ENCODE measurements around the gene MIER1.
"Not testable (repeated sequence)": the region's sequence is repeated elsewhere in the genome, so short reads cannot be mapped to it uniquely, and the experiment has no call there.

MIER1 gene

DNA sequence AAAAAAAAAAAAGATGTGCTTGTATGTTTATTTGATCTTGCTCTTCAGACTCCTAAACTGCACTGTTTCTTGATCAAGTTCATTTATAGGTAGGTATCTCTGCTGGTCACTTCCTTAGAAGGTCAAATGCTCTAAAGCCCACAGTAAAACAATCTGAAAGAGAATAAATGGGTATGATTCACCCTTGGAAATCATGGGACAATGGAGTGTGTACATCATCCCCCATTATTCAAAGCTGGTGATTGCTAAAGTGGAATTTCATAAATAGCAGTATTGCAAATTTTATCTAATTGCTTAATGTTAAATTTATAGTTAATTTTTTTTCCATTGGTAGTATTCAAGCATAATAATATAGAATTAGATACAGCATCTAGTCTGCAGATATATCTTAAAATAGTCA is 53.4 kb downstream of the MIER1 start:
- Histone ChIP-seq H3K27ac (ENCODE audit: insufficient read depth in 1 of 2, low read depth in 1 of 2, low read length in 2 of 2, poor library complexity in 1 of 2, severe bottlenecking in 2 of 2) (no peak overlapping the region), H3K36me3 (ENCODE audit: control insufficient read depth in 4 of 4, insufficient read depth in 4 of 4, low read length in 3 of 4) (peaks cover 17 to 74% (median 38%) of the 10 kb centered on the region in 4 experiments), H3K4me1 (ENCODE audit: control extremely low read depth in 1 of 4, control insufficient read depth in 4 of 4, insufficient read depth in 4 of 4, low read length in 3 of 4) (peaks cover 0 to 11% (median 2%) of the 10 kb centered on the region in 4 experiments), H3K27me3 (replicated peaks in 2 of 5; ENCODE audit: control insufficient read depth in 4 of 5, insufficient read depth in 5 of 5, low read length in 4 of 5) (no peaks in the 10 kb centered on the region), H3K4me3 (ENCODE audit: control insufficient read depth in 1 of 7, extremely low read depth in 1 of 7, insufficient read depth in 4 of 7, low read depth in 2 of 7, low read length in 6 of 7) (no peak overlapping the region), H3K9me3 (ENCODE audit: control extremely low read depth in 1 of 5, control insufficient read depth in 4 of 5, insufficient read depth in 2 of 5, low read depth in 1 of 5, low read length in 4 of 5) (no peaks in the 10 kb centered on the region)
- POLR2A ChIA-PET, result no interaction called here
- DNase-seq, result no peak
- CTCF ChIA-PET, result interaction anchor here (1.0 to 1.2 kb wide), 2 partner anchors 18 to 19 kb away, joined by 3 read pairs; no protein-coding TSS in a partner anchor

DNA sequence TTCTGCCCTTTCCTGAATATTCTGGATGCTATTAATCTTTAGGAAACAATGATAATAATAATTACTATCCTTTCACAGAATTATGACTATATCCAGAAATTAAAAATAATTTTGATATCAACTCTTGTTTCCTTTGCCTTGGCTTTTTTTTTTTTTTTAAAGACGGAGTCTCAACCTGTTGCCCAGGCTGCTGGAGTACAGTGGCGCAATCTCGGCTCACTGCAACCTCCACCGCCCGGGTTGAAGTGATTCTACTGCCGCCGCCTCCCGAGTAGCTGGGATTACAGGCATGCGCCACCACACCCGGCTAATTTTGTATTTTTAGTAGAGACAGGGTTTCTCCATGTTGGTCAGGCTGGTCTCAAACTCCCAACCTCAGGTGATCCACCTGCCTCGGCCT is 54.8 kb downstream of the MIER1 start:
- POLR2A ChIA-PET; H3K27ac ChIP-seq (ENCODE audit: insufficient read depth in 1 of 2, low read depth in 1 of 2, low read length in 2 of 2, poor library complexity in 1 of 2, severe bottlenecking in 2 of 2): not testable (repeated sequence)
- CTCF ChIA-PET, result interaction anchor here (1.2 kb wide), 1 partner anchor 18 kb away, joined by 3 read pairs; no protein-coding TSS in a partner anchor

DNA sequence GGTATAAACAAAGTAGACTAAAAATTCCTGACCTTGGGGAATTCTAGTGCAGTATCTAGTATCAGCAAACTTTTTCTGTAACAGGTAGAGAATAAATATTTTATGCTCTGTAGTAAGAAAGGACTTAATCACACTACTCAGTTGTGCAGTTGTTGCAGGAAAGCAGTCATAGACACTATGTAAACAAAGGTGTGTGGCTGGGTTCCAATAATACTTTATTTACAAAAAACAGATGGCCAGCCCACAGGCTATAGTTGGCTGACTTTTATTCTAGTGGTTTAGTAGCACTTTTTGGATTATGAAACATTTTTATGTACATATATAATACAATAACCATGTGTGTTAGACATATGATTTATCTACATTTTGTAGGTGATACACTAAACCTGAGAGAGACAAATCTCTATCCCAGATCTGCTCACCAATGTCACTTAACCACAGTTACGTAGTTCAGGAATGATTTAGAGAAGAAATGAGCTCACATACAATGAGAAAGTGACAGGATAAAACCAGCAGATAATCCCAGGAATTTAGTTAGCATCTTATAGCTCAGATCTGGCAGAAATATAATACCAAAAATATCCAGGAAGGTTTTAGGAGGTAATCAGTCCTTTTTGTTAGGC is 56.1 kb downstream of the MIER1 start:
- ChIA-PET POLR2A (interaction anchor here (0.6 to 1.2 kb wide), 2 partner anchors 9 kb away, joined by 3 read pairs; no protein-coding TSS in a partner anchor), CTCF (interaction anchor here (0.7 to 2.7 kb wide), 6 partner anchors 10 to 167 kb away, joined by 3 to 10 read pairs (median 4); no protein-coding TSS in a partner anchor)
- Histone ChIP-seq H3K9me3 (ENCODE audit: control extremely low read depth in 1 of 5, control insufficient read depth in 4 of 5, insufficient read depth in 2 of 5, low read depth in 1 of 5, low read length in 4 of 5) (no peaks in the 10 kb centered on the region), H3K36me3 (ENCODE audit: control insufficient read depth in 4 of 4, insufficient read depth in 4 of 4, low read length in 3 of 4) (peaks cover 20 to 70% (median 40%) of the 10 kb centered on the region in 4 experiments), H3K27ac (ENCODE audit: insufficient read depth in 1 of 2, low read depth in 1 of 2, low read length in 2 of 2, poor library complexity in 1 of 2, severe bottlenecking in 2 of 2) (peak overlapping the region; percentile 68 to 88), H3K4me3 (ENCODE audit: control insufficient read depth in 1 of 7, extremely low read depth in 1 of 7, insufficient read depth in 4 of 7, low read depth in 2 of 7, low read length in 6 of 7) (peak overlapping the region in 5 of 7 experiments; percentile 22 to 75 (median 66)), H3K4me1 (ENCODE audit: control extremely low read depth in 1 of 4, control insufficient read depth in 4 of 4, insufficient read depth in 4 of 4, low read length in 3 of 4) (peaks cover 0 to 11% (median 2%) of the 10 kb centered on the region in 4 experiments), H3K27me3 (replicated peaks in 2 of 5; ENCODE audit: control insufficient read depth in 4 of 5, insufficient read depth in 5 of 5, low read length in 4 of 5) (no peaks in the 10 kb centered on the region)
- WGBS (ENCODE audit: insufficient coverage), result no CpG with 5 or more reads among the region's 1 CpG
- DNase-seq, result peak in 2 of 3 donors; percentile 7 to 14

More for the DNA sequence above, 54.8 kb downstream of the MIER1 start:
- not testable (repeated sequence) for H3K27me3 ChIP-seq (replicated peaks in 2 of 5; ENCODE audit: control insufficient read depth in 4 of 5, insufficient read depth in 5 of 5, low read length in 4 of 5); H3K9me3 ChIP-seq (ENCODE audit: control extremely low read depth in 1 of 5, control insufficient read depth in 4 of 5, insufficient read depth in 2 of 5, low read depth in 1 of 5, low read length in 4 of 5); DNase-seq; H3K4me3 ChIP-seq (ENCODE audit: control insufficient read depth in 1 of 7, extremely low read depth in 1 of 7, insufficient read depth in 4 of 7, low read depth in 2 of 7, low read length in 6 of 7)
- peaks cover 17 to 79% (median 44%) of the 10 kb centered on the region in 4 experiments for H3K36me3 ChIP-seq (ENCODE audit: control insufficient read depth in 4 of 4, insufficient read depth in 4 of 4, low read length in 3 of 4)
- WGBS (ENCODE audit: insufficient coverage), result 100% methylated on average over 5 of the region's 11 CpGs
- peaks cover 0 to 11% (median 2%) of the 10 kb centered on the region in 4 experiments for H3K4me1 ChIP-seq (ENCODE audit: control extremely low read depth in 1 of 4, control insufficient read depth in 4 of 4, insufficient read depth in 4 of 4, low read length in 3 of 4)

DNA sequence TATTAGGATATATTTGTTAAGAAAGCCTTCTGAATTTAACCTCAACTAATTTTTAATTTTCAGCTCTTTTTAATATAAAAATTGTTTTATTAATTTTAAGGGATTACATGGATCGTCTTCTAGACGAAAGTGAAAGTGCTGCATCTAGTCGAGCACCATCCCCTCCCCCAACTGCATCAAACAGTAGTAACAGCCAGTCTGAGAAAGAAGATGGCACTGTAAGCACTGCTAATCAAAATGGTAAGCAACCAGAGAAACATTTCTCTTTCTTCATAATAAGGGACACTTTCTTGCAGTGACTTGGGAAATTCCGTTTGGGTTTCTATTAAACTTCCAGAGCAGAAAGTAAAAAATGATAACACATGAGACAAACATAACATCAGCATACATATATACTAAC is 56.9 kb downstream of the MIER1 start:
- POLR2A ChIA-PET, result interaction anchor here (0.6 to 1.2 kb wide), 2 partner anchors 8 to 10 kb away, joined by 3 read pairs; no protein-coding TSS in a partner anchor
- Histone ChIP-seq H3K36me3 (ENCODE audit: control insufficient read depth in 4 of 4, insufficient read depth in 4 of 4, low read length in 3 of 4) (peaks cover 22 to 70% (median 40%) of the 10 kb centered on the region in 4 experiments), H3K27me3 (replicated peaks in 2 of 5; ENCODE audit: control insufficient read depth in 4 of 5, insufficient read depth in 5 of 5, low read length in 4 of 5) (no peaks in the 10 kb centered on the region), H3K27ac (ENCODE audit: insufficient read depth in 1 of 2, low read depth in 1 of 2, low read length in 2 of 2, poor library complexity in 1 of 2, severe bottlenecking in 2 of 2) (peak overlapping the region; percentile 68 to 88), H3K9me3 (ENCODE audit: control extremely low read depth in 1 of 5, control insufficient read depth in 4 of 5, insufficient read depth in 2 of 5, low read depth in 1 of 5, low read length in 4 of 5) (no peaks in the 10 kb centered on the region), H3K4me3 (ENCODE audit: control insufficient read depth in 1 of 7, extremely low read depth in 1 of 7, insufficient read depth in 4 of 7, low read depth in 2 of 7, low read length in 6 of 7) (peak overlapping the region in 4 of 7 experiments; percentile 47 to 75 (median 68)), H3K4me1 (ENCODE audit: control extremely low read depth in 1 of 4, control insufficient read depth in 4 of 4, insufficient read depth in 4 of 4, low read length in 3 of 4) (peaks cover 0 to 11% (median 2%) of the 10 kb centered on the region in 4 experiments)
- 20% methylated on average over 1 of the region's 4 CpGs for WGBS (ENCODE audit: insufficient coverage)
- DNase-seq, result peak; percentile 63 to 87 (median 85)
- CTCF ChIA-PET, result interaction anchor here (0.7 to 2.7 kb wide), 6 partner anchors 9 to 166 kb away, joined by 3 to 10 read pairs (median 4); no protein-coding TSS in a partner anchor

DNA sequence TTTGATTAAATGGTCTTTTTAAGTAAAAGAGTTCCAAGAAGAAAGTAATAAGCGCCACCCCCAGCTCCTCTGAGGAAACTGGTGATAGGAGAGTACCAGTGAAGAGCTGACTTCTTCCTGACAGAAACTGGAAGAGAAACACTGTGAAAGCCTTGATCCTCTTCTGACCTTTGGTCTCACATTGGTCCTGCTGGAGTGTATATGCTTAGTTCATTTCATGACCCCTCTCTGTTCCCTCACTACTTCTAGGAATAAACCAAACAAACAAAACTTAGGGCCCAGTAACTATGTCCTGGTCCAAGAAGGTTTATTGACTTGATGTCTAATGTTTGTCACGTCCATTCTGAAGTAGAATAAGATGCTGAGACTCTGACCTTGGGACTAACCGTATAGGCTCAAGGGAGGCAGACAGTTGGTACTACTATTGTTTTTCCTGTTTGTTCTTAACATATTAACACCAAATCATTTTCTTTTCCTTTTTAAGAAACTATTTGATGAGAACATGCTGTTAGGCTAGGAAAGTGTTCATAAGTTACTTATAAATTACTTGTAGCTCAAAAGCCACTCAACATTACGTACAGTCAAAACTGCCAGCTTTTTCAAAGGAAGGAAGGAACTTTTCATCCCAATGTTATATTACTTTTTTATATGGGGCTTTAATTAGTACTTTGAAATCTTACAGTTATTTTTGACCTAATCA is 57.9 kb downstream of the MIER1 start:
- no peaks in the 10 kb centered on the region for H3K9me3 ChIP-seq (ENCODE audit: control extremely low read depth in 1 of 5, control insufficient read depth in 4 of 5, insufficient read depth in 2 of 5, low read depth in 1 of 5, low read length in 4 of 5)
- H3K27ac ChIP-seq (ENCODE audit: insufficient read depth in 1 of 2, low read depth in 1 of 2, low read length in 2 of 2, poor library complexity in 1 of 2, severe bottlenecking in 2 of 2), result no peak overlapping the region
- H3K36me3 ChIP-seq (ENCODE audit: control insufficient read depth in 4 of 4, insufficient read depth in 4 of 4, low read length in 3 of 4), result peaks cover 17 to 68% (median 38%) of the 10 kb centered on the region in 4 experiments
- no peak overlapping the region for H3K4me3 ChIP-seq (ENCODE audit: control insufficient read depth in 1 of 7, extremely low read depth in 1 of 7, insufficient read depth in 4 of 7, low read depth in 2 of 7, low read length in 6 of 7)
- no peak for DNase-seq
- H3K4me1 ChIP-seq (ENCODE audit: control extremely low read depth in 1 of 4, control insufficient read depth in 4 of 4, insufficient read depth in 4 of 4, low read length in 3 of 4), result peaks cover 0 to 11% (median 2%) of the 10 kb centered on the region in 4 experiments
- no CpG with 5 or more reads among the region's 4 CpGs for WGBS (ENCODE audit: insufficient coverage)
- H3K27me3 ChIP-seq (replicated peaks in 2 of 5; ENCODE audit: control insufficient read depth in 4 of 5, insufficient read depth in 5 of 5, low read length in 4 of 5), result no peaks in the 10 kb centered on the region
- POLR2A ChIA-PET, result no interaction called here
- CTCF ChIA-PET, result interaction anchor here (0.7 to 2.7 kb wide), 2 partner anchors 13 to 29 kb away, joined by 3 to 10 read pairs; no protein-coding TSS in a partner anchor

DNA sequence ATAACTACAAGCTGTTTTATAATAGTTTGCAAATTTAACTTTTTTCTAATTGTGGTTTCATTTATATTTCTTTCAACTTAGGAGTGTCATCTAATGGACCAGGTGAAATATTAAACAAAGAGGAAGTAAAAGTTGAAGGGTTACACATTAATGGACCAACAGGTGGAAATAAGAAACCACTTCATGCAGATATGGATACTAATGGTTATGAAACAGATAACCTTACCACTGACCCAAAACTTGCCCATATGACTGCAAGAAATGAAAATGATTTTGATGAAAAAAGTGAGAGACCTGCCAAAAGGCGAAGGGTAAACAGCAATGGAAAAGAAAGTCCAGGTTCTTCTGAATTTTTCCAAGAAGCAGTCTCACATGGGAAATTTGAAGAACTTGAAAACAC is 59.7 kb downstream of the MIER1 start:
- Histone ChIP-seq H3K9me3 (ENCODE audit: control extremely low read depth in 1 of 5, control insufficient read depth in 4 of 5, insufficient read depth in 2 of 5, low read depth in 1 of 5, low read length in 4 of 5) (no peaks in the 10 kb centered on the region), H3K4me1 (ENCODE audit: control extremely low read depth in 1 of 4, control insufficient read depth in 4 of 4, insufficient read depth in 4 of 4, low read length in 3 of 4) (peaks cover 0 to 11% (median 2%) of the 10 kb centered on the region in 4 experiments), H3K27ac (ENCODE audit: insufficient read depth in 1 of 2, low read depth in 1 of 2, low read length in 2 of 2, poor library complexity in 1 of 2, severe bottlenecking in 2 of 2) (no peak overlapping the region), H3K36me3 (ENCODE audit: control insufficient read depth in 4 of 4, insufficient read depth in 4 of 4, low read length in 3 of 4) (peaks cover 14 to 66% (median 34%) of the 10 kb centered on the region in 4 experiments), H3K27me3 (replicated peaks in 2 of 5; ENCODE audit: control insufficient read depth in 4 of 5, insufficient read depth in 5 of 5, low read length in 4 of 5) (no peaks in the 10 kb centered on the region), H3K4me3 (ENCODE audit: control insufficient read depth in 1 of 7, extremely low read depth in 1 of 7, insufficient read depth in 4 of 7, low read depth in 2 of 7, low read length in 6 of 7) (no peak overlapping the region)
- POLR2A ChIA-PET, result no interaction called here
- DNase-seq, result no peak
- 100% methylated on average over 1 of the region's 1 CpG for WGBS (ENCODE audit: insufficient coverage)
- CTCF ChIA-PET, result interaction anchor here (1.4 kb wide), 1 partner anchor 8 kb away, joined by 4 read pairs; no protein-coding TSS in a partner anchor
